Suprapubic skin (tissue), 4 donors: ENCODE measurements around the gene SH3BGRL2. TPM values are rescaled to one million over a fixed set of nuclear protein-coding genes. Genes with fewer than 3 reads are reported as not detected.
"Not testable (repeated sequence)": the region's sequence is repeated elsewhere in the genome, so short reads cannot be mapped to it uniquely, and the experiment has no call there.

Source experiments
- DNase-seq, 2 donors: peaks; one replicate each; pipeline ENCODE4 v3.0.0-alpha.2; 2019; ENCODE audit warnings: low spot score in 2 of 2
- H3K27ac ChIP-seq: fragments of 200-600 bp; sonication (generic); one replicate; pipeline ENCODE4 v1.5.1; 2019
- H3K27me3 ChIP-seq: fragments of 200-600 bp; sonication (generic); one replicate; pipeline ENCODE4 v1.5.1; 2019
- H3K36me3 ChIP-seq: fragments of 200-600 bp; sonication (generic); one replicate; pipeline ENCODE4 v1.5.1; 2019
- H3K4me1 ChIP-seq: fragments of 200-600 bp; sonication (generic); one replicate; pipeline ENCODE4 v1.5.1; 2019
- H3K4me3 ChIP-seq: fragments of 200-600 bp; sonication (generic); one replicate; pipeline ENCODE4 v1.5.1; 2019; ENCODE audit warnings: mild to moderate bottlenecking
- H3K9me3 ChIP-seq: fragments of 200-600 bp; sonication (generic); one replicate; pipeline ENCODE4 v1.5.1; 2019
- EP300 ChIP-seq: sonication (generic); formaldehyde crosslinking; IDR thresholded peaks from one replicate; pipeline ENCODE4 v1.6.1; 2017; ENCODE audit warnings: antibody characterized with exemption
- POLR2A ChIP-seq, 2 donors: fragments of 450-650 bp; IDR thresholded peaks; one replicate each; pipeline ENCODE4 v1.6.1; 2017; ENCODE audit warnings: antibody characterized with exemption in 2 of 2, mild to moderate bottlenecking in 2 of 2, moderate library complexity in 2 of 2
- POLR2AphosphoS5 ChIP-seq, 3 donors: sonication (generic); formaldehyde crosslinking; IDR thresholded peaks; one replicate each; pipeline ENCODE4 v1.6.1; 2017; ENCODE audit warnings: antibody characterized with exemption in 3 of 3
- WGBS: methylation state at CpG from one replicate; pipeline ENCODE4 v1.1.5; 2018; 5-methylcytosine and 5-hydroxymethylcytosine counted together
- total RNA-seq, 4 donors: library from RNA; depleted of rRNA; stranded (reverse); fragments of >200 nt; gene quantifications; one replicate each; pipeline ENCODE4 v1.1.0, GENCODE V29; 2016
- TF ChIP-seq, protein P1 (sequence below), 2 donors: fragments of 200-600 bp in 1 of 2; fragments of 450-650 bp in 1 of 2; sonication (generic) in 1 of 2; IDR thresholded peaks; one replicate each; pipeline ENCODE4 v1.5.1; 2016 to 2019; ENCODE audit warnings: antibody characterized with exemption in 2 of 2, mild to moderate bottlenecking in 1 of 2, moderate library complexity in 1 of 2

SH3BGRL2 gene
- total RNA-seq, 4 donors from 2014 or later = 30.5 to 67.1 (median 56.7) TPM

DNA sequence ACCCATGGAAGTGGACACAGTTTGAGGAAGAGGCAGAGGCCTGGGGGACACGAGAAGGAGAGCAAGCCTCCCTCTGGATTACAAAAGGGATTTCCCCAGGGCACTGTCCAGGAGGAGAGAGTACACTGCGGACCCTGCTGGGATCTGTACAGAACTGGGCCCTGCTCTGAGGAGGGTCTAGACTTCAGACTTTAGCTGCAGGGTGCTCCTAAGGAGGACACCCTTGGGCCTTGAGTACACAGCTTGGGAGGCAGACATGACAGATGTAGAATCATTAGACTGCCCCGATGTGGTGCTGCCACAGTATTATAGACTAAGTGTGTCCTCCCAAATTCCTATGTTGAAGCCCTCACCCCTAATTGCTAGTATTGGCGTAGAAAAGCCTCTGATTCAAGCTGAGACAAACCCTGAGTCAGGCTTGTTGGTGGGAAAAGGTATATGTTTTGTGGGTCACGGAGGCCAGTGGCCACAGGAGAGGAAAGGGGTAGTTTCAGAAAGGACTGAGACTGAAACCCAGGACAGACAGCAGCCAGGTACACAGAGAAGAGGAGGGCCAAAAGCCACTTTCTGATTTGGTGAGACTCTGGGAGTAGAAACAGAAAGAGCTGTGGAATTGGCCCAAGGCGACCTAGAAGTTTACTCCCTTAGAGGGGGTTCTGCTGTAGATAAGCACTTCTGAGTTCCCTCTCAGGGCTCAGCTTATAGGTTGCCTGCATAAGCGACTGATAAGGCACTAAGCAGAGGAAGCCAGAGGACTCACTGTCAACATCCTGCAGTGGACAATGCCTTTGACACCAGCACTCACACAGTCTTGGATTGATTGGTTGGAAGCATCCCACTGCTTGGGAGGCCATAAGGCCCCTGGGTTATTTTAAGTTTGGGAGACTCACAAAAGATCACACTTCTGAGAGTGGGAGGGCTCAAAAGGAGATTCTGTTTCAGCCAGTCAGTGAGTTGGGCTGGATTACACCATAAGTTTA, 16.5 kb upstream of the SH3BGRL2 start:
- 86% methylated on average over 7 of the region's 7 CpGs for WGBS
- no peak overlapping the region for H3K27ac ChIP-seq
- H3K4me1 ChIP-seq = no peaks in the 10 kb centered on the region
- DNase-seq = no peak
- no peaks in the 10 kb centered on the region for H3K27me3 ChIP-seq
- H3K4me3 ChIP-seq = no peak overlapping the region
- no peaks in the 10 kb centered on the region for H3K36me3 ChIP-seq
- TF ChIP-seq, protein P1, sequence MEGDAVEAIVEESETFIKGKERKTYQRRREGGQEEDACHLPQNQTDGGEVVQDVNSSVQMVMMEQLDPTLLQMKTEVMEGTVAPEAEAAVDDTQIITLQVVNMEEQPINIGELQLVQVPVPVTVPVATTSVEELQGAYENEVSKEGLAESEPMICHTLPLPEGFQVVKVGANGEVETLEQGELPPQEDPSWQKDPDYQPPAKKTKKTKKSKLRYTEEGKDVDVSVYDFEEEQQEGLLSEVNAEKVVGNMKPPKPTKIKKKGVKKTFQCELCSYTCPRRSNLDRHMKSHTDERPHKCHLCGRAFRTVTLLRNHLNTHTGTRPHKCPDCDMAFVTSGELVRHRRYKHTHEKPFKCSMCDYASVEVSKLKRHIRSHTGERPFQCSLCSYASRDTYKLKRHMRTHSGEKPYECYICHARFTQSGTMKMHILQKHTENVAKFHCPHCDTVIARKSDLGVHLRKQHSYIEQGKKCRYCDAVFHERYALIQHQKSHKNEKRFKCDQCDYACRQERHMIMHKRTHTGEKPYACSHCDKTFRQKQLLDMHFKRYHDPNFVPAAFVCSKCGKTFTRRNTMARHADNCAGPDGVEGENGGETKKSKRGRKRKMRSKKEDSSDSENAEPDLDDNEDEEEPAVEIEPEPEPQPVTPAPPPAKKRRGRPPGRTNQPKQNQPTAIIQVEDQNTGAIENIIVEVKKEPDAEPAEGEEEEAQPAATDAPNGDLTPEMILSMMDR (IDR thresholded peaks at IDR 0.05) = no peak
- no peak for TF ChIP-seq POLR2A (IDR thresholded peaks at IDR 0.05)
- no peak for TF ChIP-seq EP300
- no peak for TF ChIP-seq POLR2AphosphoS5 (IDR thresholded peaks at IDR 0.05)
- no peaks in the 10 kb centered on the region for H3K9me3 ChIP-seq

DNA sequence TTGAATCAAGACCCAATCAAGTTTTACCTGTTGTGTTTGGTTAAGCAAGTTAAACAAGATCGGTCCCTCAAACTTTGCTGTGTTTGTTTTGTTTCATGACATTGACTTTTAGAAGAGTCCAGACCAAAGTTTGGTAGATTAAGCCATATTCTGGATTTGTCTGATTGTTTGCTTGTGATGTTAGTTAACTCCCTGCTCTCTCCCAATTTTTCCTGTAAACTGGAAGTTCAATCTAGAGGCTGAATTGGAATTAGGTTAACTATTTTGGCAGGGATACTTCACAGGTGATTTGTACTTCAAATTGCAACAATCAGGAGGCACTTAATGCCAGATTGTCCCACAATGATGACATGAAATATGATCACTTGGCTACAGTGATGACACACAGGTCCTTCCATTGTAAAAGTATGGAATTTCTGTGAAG, 13.6 kb upstream of the SH3BGRL2 start:
- DNase-seq = no peak
- WGBS = 50% methylated on average over 1 of the region's 1 CpG
- Histone ChIP-seq H3K27ac (no peak overlapping the region), H3K9me3 (no peaks in the 10 kb centered on the region), H3K36me3 (no peaks in the 10 kb centered on the region), H3K4me3 (no peak overlapping the region), H3K27me3 (no peaks in the 10 kb centered on the region), H3K4me1 (no peaks in the 10 kb centered on the region)
- no peak for TF ChIP-seq EP300
- TF ChIP-seq, protein P1 (IDR thresholded peaks at IDR 0.05) = no peak
- TF ChIP-seq POLR2AphosphoS5 (IDR thresholded peaks at IDR 0.05) = no peak
- TF ChIP-seq POLR2A (IDR thresholded peaks at IDR 0.05) = no peak

DNA sequence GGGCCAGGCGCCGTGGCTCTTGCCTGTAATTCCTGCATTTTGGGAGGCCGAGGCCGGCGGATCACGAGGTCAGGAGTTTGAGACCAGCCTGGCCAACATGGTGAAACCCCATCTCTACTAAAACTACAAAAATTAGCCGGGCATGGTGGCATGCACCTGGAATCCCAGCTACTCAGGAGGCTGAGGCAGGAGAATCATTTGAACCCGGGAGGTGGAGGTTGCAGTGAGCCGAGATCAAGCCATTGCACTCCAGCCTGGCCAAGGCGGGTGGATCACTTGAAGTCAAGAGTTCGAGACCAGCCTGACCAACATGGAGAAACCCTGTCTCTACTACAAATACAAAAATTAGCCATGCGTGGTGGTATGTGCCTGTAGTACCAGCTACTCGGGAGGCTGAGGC, 12.7 kb upstream of the SH3BGRL2 start:
- not testable (repeated sequence) for H3K9me3 ChIP-seq, H3K4me3 ChIP-seq, H3K27me3 ChIP-seq, DNase-seq, H3K36me3 ChIP-seq, H3K27ac ChIP-seq, H3K4me1 ChIP-seq
- 86% methylated on average over 13 of the region's 13 CpGs for WGBS

DNA sequence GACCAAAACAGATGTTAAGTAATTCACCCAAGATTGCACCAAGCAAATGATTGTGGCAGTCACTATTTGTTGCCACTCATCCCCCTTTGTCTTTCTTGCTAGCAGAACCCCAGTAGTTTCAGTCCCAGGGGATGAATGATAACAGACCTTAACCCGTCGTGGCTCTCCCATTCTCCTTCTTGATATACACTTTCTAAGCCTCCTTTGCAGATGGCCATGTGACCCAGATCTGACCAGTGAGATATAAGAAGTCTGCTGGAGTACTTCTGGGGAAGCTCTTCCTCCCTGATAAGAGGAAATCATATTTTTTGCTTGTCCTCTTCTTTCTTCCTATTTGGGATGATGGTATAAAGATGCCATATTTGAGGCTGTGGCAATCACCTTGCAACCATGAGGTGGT, 9.6 kb upstream of the SH3BGRL2 start:
- TF ChIP-seq POLR2AphosphoS5 (IDR thresholded peaks at IDR 0.05) = no peak
- no peak for TF ChIP-seq POLR2A (IDR thresholded peaks at IDR 0.05)
- TF ChIP-seq, protein P1 (IDR thresholded peaks at IDR 0.05) = no peak
- TF ChIP-seq EP300 = no peak
- Histone ChIP-seq H3K4me1 (no peaks in the 10 kb centered on the region), H3K4me3 (no peak overlapping the region), H3K27me3 (no peaks in the 10 kb centered on the region), H3K9me3 (no peaks in the 10 kb centered on the region), H3K36me3 (no peaks in the 10 kb centered on the region), H3K27ac (no peak overlapping the region)
- 71% methylated on average over 2 of the region's 2 CpGs for WGBS
- no peak for DNase-seq

DNA sequence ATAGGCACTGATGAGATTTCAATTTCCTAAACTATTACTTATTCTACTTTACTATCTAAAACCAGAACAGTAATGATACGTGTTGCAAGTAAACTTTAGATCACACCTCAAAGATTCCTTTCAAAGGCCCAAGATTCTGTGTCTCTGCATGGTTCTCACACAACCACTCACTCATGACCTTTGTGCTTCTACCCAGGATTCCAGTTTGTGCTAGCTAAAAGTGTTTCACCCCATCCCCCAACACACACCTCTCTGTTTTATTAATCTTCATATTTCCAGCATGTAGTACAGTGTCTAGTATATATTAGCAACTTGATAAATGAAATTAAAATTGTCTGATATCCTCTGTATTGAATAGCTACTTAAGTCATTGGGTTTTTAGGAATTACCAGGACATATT, 8.8 kb upstream of the SH3BGRL2 start:
- DNase-seq = no peak
- 92% methylated on average over 1 of the region's 1 CpG for WGBS

More for the DNA sequence above, 8.8 kb upstream of the SH3BGRL2 start:
- Histone ChIP-seq H3K27ac (no peak overlapping the region), H3K4me3 (no peak overlapping the region), H3K4me1 (no peaks in the 10 kb centered on the region), H3K36me3 (no peaks in the 10 kb centered on the region), H3K27me3 (no peaks in the 10 kb centered on the region), H3K9me3 (no peaks in the 10 kb centered on the region)
- TF ChIP-seq EP300 (no peak), POLR2AphosphoS5 (IDR thresholded peaks at IDR 0.05) (no peak)
- TF ChIP-seq, protein P1 (IDR thresholded peaks at IDR 0.05) = no peak
